ENCODE data around the gene SP3. TPM values are rescaled to one million over a fixed set of nuclear protein-coding genes. Genes with fewer than 3 reads are reported as not detected.

SP3 gene
- total and polyA plus RNA-seq, 10 donors = 17.4 to 140 (median 99.0) TPM

- Histone ChIP-seq H3K27ac (peak overlapping the region; percentile 100), H3K4me3 (peak overlapping the region; percentile 76 to 96 (median 90)), H3K36me3 (peaks cover 0 to 10% (median 0%) of the 10 kb centered on the region in 6 donors), H3K4me1 (peaks cover 28 to 64% (median 53%) of the 10 kb centered on the region in 6 donors), H3K27me3 (replicated peaks in 1 of 7) (no peaks in the 10 kb centered on the region), H3K9me3 (peaks cover 0 to 8% (median 3%) of the 10 kb centered on the region in 8 donors)
- WGBS, 5 donors = 0 to 2% (median 1%) methylated on average over 18 to 85 of the region's 87 CpGs
- intact Hi-C loops (cut with DNase I; ENCODE audit: low total_unique reads) = no loop called here
- DNase-seq = peak; percentile 99
- TF ChIP-seq POLR2AphosphoS5 (IDR thresholded peaks at IDR 0.05) (peak; percentile 78 to 88 (median 85)), CTCF (IDR thresholded peaks at IDR 0.05 in 8 of 11, conservative IDR thresholded peaks at IDR 0.05 in 3 of 11) (peak in 2 of 11 experiments; percentile 16 to 32), POLR2A (IDR thresholded peaks at IDR 0.05) (peak in 2 of 3 donors; percentile 63 to 72)
These were observed 1.2 kb downstream of the SP3 start for GRCh38 chr2:173963817-173964564.

GRCh38 chr2:173963323-173963816 lies 1.8 kb downstream of the SP3 start:
- intact Hi-C loops (cut with DNase I; ENCODE audit: low total_unique reads) = no loop called here
- no peaks in the 10 kb centered on the region for H3K27me3 ChIP-seq (replicated peaks in 1 of 7)
- peaks cover 0 to 8% (median 3%) of the 10 kb centered on the region in 8 donors for H3K9me3 ChIP-seq
- DNase-seq = no peak
- peak overlapping the region; percentile 76 to 96 (median 90) for H3K4me3 ChIP-seq
- H3K27ac ChIP-seq = peak overlapping the region; percentile 100
- no peak for TF ChIP-seq POLR2AphosphoS5 (IDR thresholded peaks at IDR 0.05)
- no peak for TF ChIP-seq POLR2A (IDR thresholded peaks at IDR 0.05)
- TF ChIP-seq CTCF (IDR thresholded peaks at IDR 0.05 in 8 of 11, conservative IDR thresholded peaks at IDR 0.05 in 3 of 11) = peak in 8 of 11 experiments; percentile 15 to 52 (median 35)
- peaks cover 35 to 65% (median 58%) of the 10 kb centered on the region in 6 donors for H3K4me1 ChIP-seq
- WGBS, 5 donors = 0 to 1% (median 0%) methylated on average over 17 to 44 of the region's 44 CpGs
- peaks cover 0 to 10% (median 0%) of the 10 kb centered on the region in 6 donors for H3K36me3 ChIP-seq

- 10 to 18% (median 13%) methylated on average over 4 of the region's 4 CpGs for WGBS, 5 donors
- H3K27ac ChIP-seq = peak overlapping the region; percentile 100
- no peak for TF ChIP-seq POLR2AphosphoS5 (IDR thresholded peaks at IDR 0.05)
- TF ChIP-seq POLR2A (IDR thresholded peaks at IDR 0.05) = no peak
- TF ChIP-seq CTCF (IDR thresholded peaks at IDR 0.05 in 8 of 11, conservative IDR thresholded peaks at IDR 0.05 in 3 of 11) = no peak
- peaks cover 0 to 10% (median 0%) of the 10 kb centered on the region in 6 donors for H3K36me3 ChIP-seq
- H3K4me3 ChIP-seq = peak overlapping the region; percentile 76 to 96 (median 90)
- H3K9me3 ChIP-seq = peaks cover 0 to 8% (median 3%) of the 10 kb centered on the region in 8 donors
- no peaks in the 10 kb centered on the region for H3K27me3 ChIP-seq (replicated peaks in 1 of 7)
- H3K4me1 ChIP-seq = peaks cover 42 to 71% (median 64%) of the 10 kb centered on the region in 6 donors
- no peak for DNase-seq
- intact Hi-C loops (cut with DNase I; ENCODE audit: low total_unique reads) = no loop called here
These were observed 2.5 kb downstream of the SP3 start for GRCh38 chr2:173962583-173963110.

- H3K4me1 ChIP-seq = peaks cover 48 to 76% (median 70%) of the 10 kb centered on the region in 6 donors
- intact Hi-C loops (cut with DNase I; ENCODE audit: low total_unique reads) = no loop called here
- peak overlapping the region in 7 of 8 donors; percentile 76 to 95 (median 89) for H3K4me3 ChIP-seq
- H3K27ac ChIP-seq = peak overlapping the region; percentile 100
- TF ChIP-seq CTCF (IDR thresholded peaks at IDR 0.05 in 8 of 11, conservative IDR thresholded peaks at IDR 0.05 in 3 of 11) (no peak), POLR2A (IDR thresholded peaks at IDR 0.05) (no peak), POLR2AphosphoS5 (IDR thresholded peaks at IDR 0.05) (no peak)
- no peaks in the 10 kb centered on the region for H3K27me3 ChIP-seq (replicated peaks in 1 of 7)
- DNase-seq = no peak
- H3K36me3 ChIP-seq = peaks cover 0 to 10% (median 0%) of the 10 kb centered on the region in 6 donors
- peaks cover 0 to 8% (median 3%) of the 10 kb centered on the region in 8 donors for H3K9me3 ChIP-seq
- 13 to 48% (median 27%) methylated on average over 1 of the region's 1 CpG for WGBS, 5 donors
These were observed 3.1 kb downstream of the SP3 start for GRCh38 chr2:173962031-173962430.
